HepG2 (cell line): ENCODE results near the gene AFTPH. TPM values are rescaled to one million over a fixed set of nuclear protein-coding genes. Genes with fewer than 3 reads are reported as not detected.
A peak's percentile ranks its signal among the peaks of the same experiment; 100 is the strongest.

Experiments used
- ATAC-seq: fragments of 200-7000 bp; cut with Tn5 transposase; 3 replicates; pipeline ENCODE4 v1.9.1; 2020; ENCODE audit warnings: mild to moderate bottlenecking, moderate library complexity
- BruUV-seq: library from RNA; stranded (reverse); fragments of 400-500 nt; replicated peaks from 2 replicates; lab custom pipeline; 2021; lab: Mats Ljungman, UMichigan
- CTCF ChIA-PET: fragments of 300-600 bp; formaldehyde crosslinking; extraction: SDS; loops from one replicate; lab custom pipeline; 2021; ENCODE audit warnings: low total read pairs, inconsistent platforms, low intra/inter-chr PET ratio; lab: Yijun Ruan, JAX
- POLR2A ChIA-PET: fragments of 350-600 bp; sonication (Branson Sonifier 250); formaldehyde crosslinking; loops from one replicate; lab custom pipeline; 2020; ENCODE audit warnings: antibody characterized with exemption, inconsistent platforms; lab: Yijun Ruan, JAX
- DNase-seq: peaks from one replicate; pipeline ENCODE4 v3.0.0-alpha.2; 2015; ENCODE audit warnings: low spot score
- FAIRE-seq: peaks from 3 replicates; lab custom pipeline; 2011; peaks lifted over from hg19 to GRCh38; lab: Jason Lieb, UNC
- H2AFZ ChIP-seq: one replicate; pipeline ENCODE4 v1.6.1; 2011; ENCODE audit warnings: low read length, inconsistent platforms
- H3K27ac ChIP-seq: fragments of 300-600 bp; 3 replicates; pipeline ENCODE4 v1.8.0; 2011; ENCODE audit warnings: mixed run types, mild to moderate bottlenecking, mixed read lengths, low read length, inconsistent platforms; ENCODE audit not compliant: insufficient read depth; ENCODE audit errors: extremely low read length
- H3K27me3 ChIP-seq, 2 experiments: fragments of 200-600 bp in 1 of 2; 2 replicates in 1 of 2; 3 replicates in 1 of 2; pipeline versions ENCODE4 v1.6.0 to v1.8.0; 2011; ENCODE audit warnings: low read length in 2 of 2, mild to moderate bottlenecking in 2 of 2, moderate library complexity in 2 of 2, inconsistent platforms in 1 of 2; ENCODE audit not compliant: insufficient read depth in 2 of 2, control insufficient read depth in 1 of 2
- H3K36me3 ChIP-seq, 2 experiments: fragments of 200-600 bp in 1 of 2; replicated peaks in 1 of 2; 2 replicates in 1 of 2; 3 replicates in 1 of 2; pipeline versions ENCODE4 v1.5.1 to v1.8.0; 2011; ENCODE audit warnings: low read length in 2 of 2, inconsistent platforms in 1 of 2; ENCODE audit not compliant: insufficient read depth in 2 of 2, control insufficient read depth in 1 of 2
- H3K4me1 ChIP-seq: 2 replicates; pipeline ENCODE4 v1.5.1; 2012; ENCODE audit warnings: low read length, inconsistent platforms; ENCODE audit not compliant: insufficient read depth
- H3K4me2 ChIP-seq: 2 replicates; pipeline ENCODE4 v1.6.0; 2011; ENCODE audit warnings: low read depth, low read length, inconsistent platforms
- H3K4me3 ChIP-seq, 3 experiments: fragments of 200-600 bp in 1 of 3; sonication (generic), shearing (Covaris generic) in 1 of 3; replicated peaks in 1 of 3; 2 replicates each; pipeline ENCODE4 v1.5.1; 2011 to 2016; ENCODE audit warnings: low read length in 3 of 3, inconsistent platforms in 2 of 3, low read depth in 2 of 3, mild to moderate bottlenecking in 2 of 3, control low read depth in 1 of 3, mixed read lengths in 1 of 3; ENCODE audit not compliant: insufficient read depth in 1 of 3
- H3K79me2 ChIP-seq: one replicate; pipeline ENCODE4 v1.6.1; 2011; ENCODE audit warnings: low read length, inconsistent platforms; ENCODE audit not compliant: insufficient read depth
- H3K9ac ChIP-seq: 2 replicates; pipeline ENCODE4 v1.6.0; 2011; ENCODE audit warnings: mild to moderate bottlenecking, low read depth, low read length, inconsistent platforms; ENCODE audit not compliant: insufficient read depth
- H3K9me3 ChIP-seq: 2 replicates; pipeline ENCODE4 v1.5.1; 2012; ENCODE audit warnings: mild to moderate bottlenecking, low read length
- H4K20me1 ChIP-seq: 2 replicates; pipeline ENCODE4 v1.6.0; 2011; ENCODE audit warnings: inconsistent platforms, mild to moderate bottlenecking, low read length, moderate library complexity; ENCODE audit not compliant: insufficient read depth
- ARHGAP35 ChIP-seq: sonication (generic); formaldehyde crosslinking; IDR thresholded peaks from 2 replicates; pipeline ENCODE4 v1.9.0; 2022; ENCODE audit warnings: mild to moderate bottlenecking, inconsistent platforms, moderate library complexity, missing genetic modification reagents, borderline replicate concordance
- ATF5 ChIP-seq: sonication (generic); formaldehyde crosslinking; IDR thresholded peaks from 2 replicates; pipeline ENCODE4 v1.4.0; 2020; ENCODE audit warnings: mild to moderate bottlenecking, low read depth, missing genetic modification reagents
- CENPBD1 ChIP-seq: sonication (generic); formaldehyde crosslinking; IDR thresholded peaks from 2 replicates; pipeline ENCODE4 v1.8.0; 2022; ENCODE audit warnings: missing genetic modification reagents, low read depth, mild to moderate bottlenecking, borderline replicate concordance
- FOSL2 ChIP-seq: sonication (generic); formaldehyde crosslinking; IDR thresholded peaks from 2 replicates; pipeline ENCODE4 v1.4.0; 2020; ENCODE audit warnings: missing genetic modification reagents
- MAFF ChIP-seq: IDR thresholded peaks from 2 replicates; pipeline ENCODE4 v1.6.1; 2011; ENCODE audit warnings: low read depth, low read length, improper control_type of control experiment
- MAFK ChIP-seq, 2 experiments: IDR thresholded peaks in 1 of 2; conservative IDR thresholded peaks in 1 of 2; 2 replicates each; pipeline ENCODE4 v1.6.1; 2011; ENCODE audit warnings: improper control_type of control experiment in 2 of 2, low read length in 2 of 2
- POLR2AphosphoS2 ChIP-seq: IDR thresholded peaks from 2 replicates; pipeline ENCODE4 v1.6.1; 2011; ENCODE audit warnings: low read depth, low read length, improper control_type of control experiment
- RBM22 ChIP-seq: fragments of 200-400 bp; formaldehyde crosslinking; optimal IDR thresholded peaks from 2 replicates; pipeline ENCODE3; 2017; ENCODE audit warnings: mild to moderate bottlenecking, low read length, moderate library complexity
- RFXANK ChIP-seq: IDR thresholded peaks from 2 replicates; pipeline ENCODE4 v1.6.1; 2016
- SAP130 ChIP-seq: IDR thresholded peaks from 2 replicates; pipeline ENCODE4 v1.6.1; 2016; ENCODE audit warnings: low read depth
- THRA ChIP-seq: sonication (generic); formaldehyde crosslinking; IDR thresholded peaks from 2 replicates; pipeline ENCODE4 v1.4.0; 2020; ENCODE audit warnings: missing genetic modification reagents, borderline replicate concordance
- ZBTB33 ChIP-seq: sonication (generic); formaldehyde crosslinking; IDR thresholded peaks from 2 replicates; pipeline ENCODE4 v1.4.0; 2020; ENCODE audit warnings: missing genetic modification reagents
- ZC3H13 ChIP-seq: sonication (generic); formaldehyde crosslinking; IDR thresholded peaks from 2 replicates; pipeline ENCODE4 v1.8.1; 2023; ENCODE audit warnings: mild to moderate bottlenecking, missing genetic modification reagents, moderate library complexity
- ZNF280D ChIP-seq: sonication (generic); formaldehyde crosslinking; IDR thresholded peaks from 2 replicates; pipeline ENCODE4 v1.5.1; 2020; ENCODE audit warnings: mild to moderate bottlenecking, missing genetic modification reagents
- ZNF7 ChIP-seq: IDR thresholded peaks from 2 replicates; pipeline ENCODE4 v1.6.1; 2016; ENCODE audit warnings: missing biosample characterization, missing genetic modification reagents
- WGBS: methylation state at CpG from one replicate; pipeline ENCODE4 v1.1.6; 2017; ENCODE audit warnings: low lambda C conversion rate; 5-methylcytosine and 5-hydroxymethylcytosine counted together
- in situ Hi-C: cut with HindIII; loops from 2 replicates; pipeline ENCODE4 v1.10.0; 2017; ENCODE audit warnings: low pct_unique_long_range_greater_than_20kb; ENCODE audit not compliant: extremely low pct_ligation_motif_present
- intact Hi-C: fragments of 100-400 bp; cut with micrococcal nuclease; formaldehyde crosslinking; loops from one replicate; pipeline ENCODE4 v1.10.0; 2022; ENCODE audit not compliant: unreplicated experiment
- polyA plus RNA-seq, 8 experiments: library from polyadenylated mRNA; depleted of rRNA in 3 of 8; stranded (reverse) in 7 of 8; unstranded in 1 of 8; fragments of >200 nt; fragmentation: Illumina TruSeq in 4 of 8; extraction: Trizol in 4 of 8; gene quantifications; 2 replicates each; pipeline versions ENCODE4 v1.2.1 to v1.2.3, GENCODE V29; 2011 to 2016; ENCODE audit warnings: low read depth in 4 of 8, missing spikeins in 1 of 8, mixed read lengths in 1 of 8; ENCODE audit not compliant: insufficient read depth in 1 of 8
- total RNA-seq, 5 experiments: library from RNA; depleted of rRNA; stranded (reverse); fragments of >200 nt; fragmentation: Illumina TruSeq; extraction: Trizol; gene quantifications; 2 replicates each; pipeline ENCODE4 v1.2.3, GENCODE V29; 2016; ENCODE audit warnings: low read depth in 1 of 5

AFTPH gene
- total and polyA plus RNA-seq, 2 of the 13 experiments (the other 11 are each of a cell fraction or from before 2014, with no cell fraction given) = 27.5 to 36.8 TPM

- in situ Hi-C loops = loop anchor here (10.0 kb wide), 1 partner anchor 300 kb away; no protein-coding TSS in a partner anchor
- Histone ChIP-seq H3K4me1 (peaks cover 22% of the 10 kb centered on the region), H3K27ac (no peak overlapping the region), H3K36me3 (peaks cover 39 to 69% of the 10 kb centered on the region in 2 experiments), H3K4me3 (no peak overlapping the region), H3K27me3 (no peaks in the 10 kb centered on the region), H4K20me1 (peaks cover 85% of the 10 kb centered on the region), H3K9ac (no peak overlapping the region), H3K4me2 (no peak overlapping the region), H2AFZ (no peak overlapping the region), H3K79me2 (peaks cover 53% of the 10 kb centered on the region), H3K9me3 (no peaks in the 10 kb centered on the region)
- ATAC-seq (no peak), FAIRE-seq (no peak), DNase-seq (no peak)
- WGBS = 88% methylated on average over 11 of the region's 11 CpGs
- ChIA-PET CTCF (no interaction called here), POLR2A (interaction anchor here (0.6 to 2.1 kb wide), 4 partner anchors 9 to 19 kb away, joined by 3 to 7 read pairs (median 4); partner anchors contain the start of gene SERTAD2)
- BruUV-seq = no TSS peak
- intact Hi-C loops = no loop called here
- TF ChIP-seq FOSL2 (CRISPR knock-in tag) = peak; percentile 32; the same call in 1 of the 2 replicates
- TF ChIP-seq RBM22 = peak; percentile 67
- no peak for TF ChIP-seq ZNF280D (CRISPR knock-in tag)
- TF ChIP-seq SAP130 (CRISPR knock-in tag) = 0 out of 2 replicates have a peak, but pooled peaks have one; percentile 21
- TF ChIP-seq POLR2AphosphoS2 = peak; percentile 58
- no peak for TF ChIP-seq CENPBD1 (CRISPR knock-in tag)
- TF ChIP-seq RFXANK (CRISPR knock-in tag) = no peak
- peak; percentile 13; the same call in 1 of the 2 replicates for TF ChIP-seq THRA
- 0 out of 2 replicates have a peak, but pooled peaks have one; percentile 12 for TF ChIP-seq ZBTB33 (CRISPR knock-in tag)
- peak; percentile 73 for TF ChIP-seq MAFF
- no peak for TF ChIP-seq ATF5 (CRISPR knock-in tag)
- peak; percentile 31; the same call in 1 of the 2 replicates for TF ChIP-seq ZNF7 (CRISPR knock-in tag)
- TF ChIP-seq MAFK (conservative IDR thresholded peaks at IDR 0.05 in 1 of 2, IDR thresholded peaks at IDR 0.05 in 1 of 2; ENCODE audit: low read length in 2 of 2) = peak; percentile 78 to 82
- peak; percentile 46; the same call in 1 of the 2 replicates for TF ChIP-seq ZC3H13 (CRISPR knock-in tag)
- 0 out of 2 replicates have a peak, but pooled peaks have one; percentile 20 for TF ChIP-seq ARHGAP35
Measured at GRCh38 chr2:64634345-64635267, 110.5 kb downstream of the AFTPH start.
